ENCODE measurements around the gene GGN.

DNA sequence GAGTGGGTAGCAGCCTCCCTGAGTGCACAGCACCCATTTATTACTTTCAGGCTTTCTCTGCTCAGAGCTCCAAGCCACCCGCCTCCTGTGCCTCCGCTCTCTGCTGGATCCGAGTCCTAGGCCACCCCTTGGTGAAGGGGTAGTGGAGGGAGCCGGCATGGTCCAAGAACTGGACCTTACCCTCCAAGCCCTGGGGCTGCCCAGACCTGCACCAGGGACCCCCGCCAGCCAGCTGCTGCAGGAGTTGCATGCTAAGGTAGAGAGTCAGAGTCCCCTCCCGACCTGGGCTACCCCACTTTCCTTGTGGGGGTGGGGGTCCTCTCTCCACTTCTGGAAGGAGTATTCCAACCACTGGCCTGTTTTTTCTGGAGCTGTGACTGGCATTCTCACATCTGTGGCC, 17.0 kb upstream of the GGN start:
- TF ChIP-seq, protein P1, sequence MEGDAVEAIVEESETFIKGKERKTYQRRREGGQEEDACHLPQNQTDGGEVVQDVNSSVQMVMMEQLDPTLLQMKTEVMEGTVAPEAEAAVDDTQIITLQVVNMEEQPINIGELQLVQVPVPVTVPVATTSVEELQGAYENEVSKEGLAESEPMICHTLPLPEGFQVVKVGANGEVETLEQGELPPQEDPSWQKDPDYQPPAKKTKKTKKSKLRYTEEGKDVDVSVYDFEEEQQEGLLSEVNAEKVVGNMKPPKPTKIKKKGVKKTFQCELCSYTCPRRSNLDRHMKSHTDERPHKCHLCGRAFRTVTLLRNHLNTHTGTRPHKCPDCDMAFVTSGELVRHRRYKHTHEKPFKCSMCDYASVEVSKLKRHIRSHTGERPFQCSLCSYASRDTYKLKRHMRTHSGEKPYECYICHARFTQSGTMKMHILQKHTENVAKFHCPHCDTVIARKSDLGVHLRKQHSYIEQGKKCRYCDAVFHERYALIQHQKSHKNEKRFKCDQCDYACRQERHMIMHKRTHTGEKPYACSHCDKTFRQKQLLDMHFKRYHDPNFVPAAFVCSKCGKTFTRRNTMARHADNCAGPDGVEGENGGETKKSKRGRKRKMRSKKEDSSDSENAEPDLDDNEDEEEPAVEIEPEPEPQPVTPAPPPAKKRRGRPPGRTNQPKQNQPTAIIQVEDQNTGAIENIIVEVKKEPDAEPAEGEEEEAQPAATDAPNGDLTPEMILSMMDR (IDR thresholded peaks at IDR 0.05), result no peak
- TF ChIP-seq POLR2A (IDR thresholded peaks at IDR 0.05; ENCODE audit: low read depth) (no peak), POLR2AphosphoS5 (IDR thresholded peaks at IDR 0.05) (no peak), EP300 (IDR thresholded peaks at IDR 0.05) (no peak)

Data from esophagus muscularis mucosa (tissue), 4 donors.